Dedifferentiated amniotic fluid mesenchymal stem cell (primary cell): ENCODE measurements around the gene XBP1.
"Not testable (repeated sequence)": the region's sequence is repeated elsewhere in the genome, so short reads cannot be mapped to it uniquely, and the experiment has no call there.

ENCODE experiments used
- DNase-seq: peaks from one replicate; pipeline ENCODE4 v3.0.0-alpha.2; 2016; ENCODE audit errors: extremely low spot score

The XBP1 gene

GRCh38 chr22:28817919-28818859, 17.8 kb upstream of the XBP1 start:
- no peak for DNase-seq

- no peak for DNase-seq
Observed at GRCh38 chr22:28817064-28817463, 16.7 kb upstream of the XBP1 start.

GRCh38 chr22:28815729-28816128, 15.4 kb upstream of the XBP1 start:
- no peak for DNase-seq

- no peak for DNase-seq
Observed at GRCh38 chr22:28815111-28815510, 14.7 kb upstream of the XBP1 start.

- no peak for DNase-seq
Observed at GRCh38 chr22:28813772-28814518, 13.6 kb upstream of the XBP1 start.

- DNase-seq = no peak
Observed at GRCh38 chr22:28812516-28812915, 12.1 kb upstream of the XBP1 start.

- DNase-seq = no peak
Observed at GRCh38 chr22:28810821-28811491, 10.6 kb upstream of the XBP1 start.

- no peak for DNase-seq
Observed at GRCh38 chr22:28808716-28809355, 8.5 kb upstream of the XBP1 start.

GRCh38 chr22:28805426-28805825, 5.1 kb upstream of the XBP1 start:
- DNase-seq = not testable (repeated sequence)

GRCh38 chr22:28802595-28803123, 2.3 kb upstream of the XBP1 start:
- no peak for DNase-seq

- no peak for DNase-seq
Observed at GRCh38 chr22:28801845-28802594, 1.7 kb upstream of the XBP1 start.

- peak; percentile 18 for DNase-seq
Observed at GRCh38 chr22:28799606-28800307, 612 bp downstream of the XBP1 start.

- peak; percentile 90 for DNase-seq
Observed at GRCh38 chr22:28798810-28799605, 1.4 kb downstream of the XBP1 start.

GRCh38 chr22:28795932-28796856, 4.2 kb downstream of the XBP1 start:
- no peak for DNase-seq

- DNase-seq = no peak
Observed at GRCh38 chr22:28795071-28795693, 5.2 kb downstream of the XBP1 start.

GRCh38 chr22:28793976-28794584, 6.3 kb downstream of the XBP1 start:
- no peak for DNase-seq
